K562 (cell line): ENCODE results near the gene ZSWIM9. TPM values are rescaled to one million over a fixed set of nuclear protein-coding genes. Genes with fewer than 3 reads are reported as not detected.
"Not testable (repeated sequence)": the region's sequence is repeated elsewhere in the genome, so short reads cannot be mapped to it uniquely, and the experiment has no call there.

Experiments
- ATAC-seq: fragments of 200-7000 bp; cut with Tn5 transposase; 3 replicates; pipeline ENCODE4 v1.9.1; 2020; ENCODE audit warnings: moderate library complexity
- BruUV-seq: library from RNA; stranded (reverse); fragments of 400-500 nt; replicated peaks from 2 replicates; lab custom pipeline; 2021; lab: Mats Ljungman, UMichigan
- CTCF ChIA-PET: fragments of 300-600 bp; formaldehyde crosslinking; extraction: SDS; loops from one replicate; lab custom pipeline; 2021; ENCODE audit warnings: low intra/inter-chr PET ratio; lab: Yijun Ruan, JAX
- POLR2A ChIA-PET: fragments of 300-600, 350-650 bp; sonication (Branson Sonifier 250); formaldehyde crosslinking; extraction: SDS; loops from one replicate; lab custom pipeline; 2021; ENCODE audit warnings: antibody characterized with exemption, inconsistent platforms; lab: Yijun Ruan, JAX
- DNase-seq, 4 experiments: peaks; one replicate each; pipeline versions ENCODE4 v3.0.0 to v3.0.0-alpha.2; 2011 to 2018; ENCODE audit warnings: low spot score in 3 of 4, mixed read lengths in 3 of 4; ENCODE audit errors: extremely low read depth in 1 of 4
- FAIRE-seq: peaks from 2 replicates; lab custom pipeline; 2011; peaks lifted over from hg19 to GRCh38; lab: Jason Lieb, UNC
- H2AFZ ChIP-seq: 2 replicates; pipeline ENCODE4 v1.6.0; 2011; ENCODE audit warnings: low read depth, low read length, control low read depth, inconsistent platforms
- H3K27ac ChIP-seq: fragments of 200-600 bp; 3 replicates; pipeline ENCODE4 v1.8.0; 2011; ENCODE audit warnings: low read depth, mild to moderate bottlenecking, control low read depth, inconsistent platforms, low read length, moderate library complexity, mixed read lengths; ENCODE audit errors: extremely low read depth
- H3K27me3 ChIP-seq, 2 experiments: fragments of 300-600 bp in 1 of 2; 2 replicates in 1 of 2; 3 replicates in 1 of 2; pipeline versions ENCODE4 v1.6.0 to v1.8.0; 2011; ENCODE audit warnings: inconsistent platforms in 2 of 2, low read length in 2 of 2, mild to moderate bottlenecking in 1 of 2, mixed read lengths in 1 of 2, moderate library complexity in 1 of 2; ENCODE audit not compliant: control insufficient read depth in 2 of 2, insufficient read depth in 2 of 2
- H3K36me3 ChIP-seq: fragments of 300-600 bp; 3 replicates; pipeline ENCODE4 v1.8.0; 2011; ENCODE audit warnings: mild to moderate bottlenecking, low read length, inconsistent platforms; ENCODE audit not compliant: control insufficient read depth, insufficient read depth
- H3K4me1 ChIP-seq, 2 experiments: fragments of 200-600 bp in 1 of 2; replicated peaks in 1 of 2; 2 replicates in 1 of 2; 3 replicates in 1 of 2; pipeline versions ENCODE4 v1.5.1 to v1.8.0; 2011; ENCODE audit warnings: inconsistent platforms in 2 of 2, low read length in 2 of 2, mild to moderate bottlenecking in 1 of 2, mixed read lengths in 1 of 2, moderate library complexity in 1 of 2; ENCODE audit not compliant: control insufficient read depth in 2 of 2, insufficient read depth in 2 of 2
- H3K4me2 ChIP-seq: 2 replicates; pipeline ENCODE4 v1.6.1; 2011; ENCODE audit warnings: low read length, control low read depth, inconsistent platforms, mixed read lengths; ENCODE audit not compliant: insufficient read depth
- H3K4me3 ChIP-seq: fragments of 200-600 bp; sonication (generic), shearing (Covaris generic); 2 replicates; pipeline ENCODE4 v1.5.1; 2016; ENCODE audit warnings: control low read depth, inconsistent platforms
- H3K79me2 ChIP-seq: fragments of 200-600 bp; 3 replicates; pipeline ENCODE4 v1.8.0; 2011; ENCODE audit warnings: low read length, inconsistent platforms; ENCODE audit not compliant: control insufficient read depth, insufficient read depth
- H3K9ac ChIP-seq, 2 experiments: 2 replicates each; pipeline versions ENCODE4 v1.6.0 to v1.6.1; 2011; ENCODE audit warnings: low read depth in 2 of 2, low read length in 2 of 2, control low read depth in 1 of 2, inconsistent platforms in 1 of 2, mild to moderate bottlenecking in 1 of 2, mixed read lengths in 1 of 2; ENCODE audit not compliant: insufficient read depth in 1 of 2
- H3K9me1 ChIP-seq: one replicate; pipeline ENCODE4 v1.6.0; 2011; ENCODE audit warnings: inconsistent platforms, mild to moderate bottlenecking, low read length, moderate library complexity; ENCODE audit not compliant: control insufficient read depth, insufficient read depth
- H3K9me3 ChIP-seq: replicated peaks from 2 replicates; pipeline ENCODE4 v1.5.1; 2011; ENCODE audit warnings: low read depth, low read length, inconsistent platforms; ENCODE audit not compliant: control insufficient read depth, insufficient read depth
- H4K20me1 ChIP-seq: replicated peaks from 2 replicates; pipeline ENCODE4 v1.6.1; 2011; ENCODE audit warnings: low read length, inconsistent platforms, mixed read lengths; ENCODE audit not compliant: control insufficient read depth, insufficient read depth
- POLR3A ChIP-seq: IDR thresholded peaks from 2 replicates; pipeline ENCODE4 v1.6.1; 2011; ENCODE audit warnings: borderline replicate concordance, mild to moderate bottlenecking, moderate library complexity; ENCODE audit not compliant: insufficient read length, insufficient read depth; ENCODE audit errors: extremely low read depth
- ZBTB11 ChIP-seq, 3 experiments: fragments of 200-800 bp in 1 of 3; fragments of 250-450 bp in 1 of 3; fragments of 450-650 bp in 1 of 3; sonication (Bioruptor Pico) in 1 of 3; sonication (Bioruptor generic) in 1 of 3; formaldehyde crosslinking in 1 of 3; IDR thresholded peaks; 2 replicates each; pipeline versions ENCODE4 v1.6.1 to v1.8.0; 2016 to 2022; ENCODE audit warnings: mild to moderate bottlenecking in 2 of 3, missing genetic modification characterization in 2 of 3, missing compliant biosample characterization in 1 of 3, moderate library complexity in 1 of 3
- ZNF512 ChIP-seq: IDR thresholded peaks from 2 replicates; pipeline ENCODE4 v1.6.1; 2016; ENCODE audit warnings: missing genetic modification characterization, missing compliant biosample characterization
- WGBS: fragments of 100-300 bp; shearing (Covaris generic); methylation state at CpG from one replicate; pipeline ENCODE4 v1.1.6; 2016; ENCODE audit warnings: low coverage, mixed read lengths; ENCODE audit not compliant: insufficient coverage; ENCODE audit errors: missing lambda C conversion rate; 5-methylcytosine and 5-hydroxymethylcytosine counted together
- in situ Hi-C: fragments of 300-500 bp; cut with MboI; formaldehyde crosslinking; loops from 4 replicates; pipeline ENCODE4 v1.15.0; 2018; ENCODE audit warnings: inconsistent platforms, mixed read lengths
- intact Hi-C: fragments of 100-400 bp; cut with micrococcal nuclease; formaldehyde crosslinking; loops from 2 replicates; pipeline ENCODE4 v1.14.2; 2022
- polyA plus RNA-seq, 8 experiments: library from polyadenylated mRNA; depleted of rRNA in 4 of 8; stranded (reverse) in 5 of 8; unstranded in 3 of 8; fragments of >200 nt; fragmentation: Nextera tagmentation in 2 of 8; fragmentation: Illumina TruSeq in 1 of 8; extraction: Ambion mirVana in 2 of 8; extraction: Trizol in 1 of 8; gene quantifications; 2 replicates each; pipeline versions ENCODE4 v1.2.1 to v1.2.3, GENCODE V29; 2011 to 2014; ENCODE audit warnings: inconsistent platforms in 1 of 8, missing spikeins in 1 of 8
- total RNA-seq, 7 experiments: library from RNA; depleted of rRNA in 6 of 7; stranded (reverse); fragments of >200 nt in 6 of 7; fragmentation: Illumina TruSeq in 2 of 7; extraction: Trizol in 2 of 7; gene quantifications; 2 replicates each; pipeline versions ENCODE4 v1.2.1 to v1.2.3, GENCODE V29; 2011 to 2021; ENCODE audit warnings: low replicate concordance in 1 of 7

The ZSWIM9 gene
- total and polyA plus RNA-seq, 9 of the 15 experiments (the other 6 are each of a cell fraction or from before 2014, with no cell fraction given) = 0.04 to 1.4 (median 0.34) TPM; not detected in 1

DNA sequence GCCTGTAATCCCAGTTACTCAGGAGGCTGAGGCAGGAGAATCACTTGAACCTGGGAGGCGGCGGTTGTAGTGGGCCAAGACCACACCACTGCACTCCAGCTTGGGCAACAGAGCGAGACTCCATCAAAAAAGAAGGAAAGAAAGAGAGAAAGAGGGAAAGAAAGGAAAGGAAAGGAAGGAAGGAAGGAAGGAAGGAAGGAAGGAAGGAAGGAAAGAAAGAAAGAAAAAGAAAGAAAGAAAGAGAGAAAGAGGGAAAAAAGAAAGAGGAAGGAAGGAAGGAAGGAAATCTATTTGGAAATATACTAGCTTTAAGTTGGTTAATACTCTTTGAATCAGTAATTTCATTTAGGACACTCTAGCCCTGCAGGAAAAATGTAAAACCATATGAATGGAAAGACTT is 50.3 kb downstream of the ZSWIM9 start:
- H3K27me3 ChIP-seq, FAIRE-seq, H3K4me3 ChIP-seq, H2AFZ ChIP-seq, H3K27ac ChIP-seq, H4K20me1 ChIP-seq, H3K9me1 ChIP-seq, BruUV-seq, DNase-seq, H3K4me1 ChIP-seq, H3K4me2 ChIP-seq, intact Hi-C loops, CTCF ChIA-PET, in situ Hi-C loops, H3K9me3 ChIP-seq, POLR2A ChIA-PET, H3K9ac ChIP-seq, H3K79me2 ChIP-seq, ATAC-seq, H3K36me3 ChIP-seq: not testable (repeated sequence)
- TF ChIP-seq ZNF512 (tag) = peak; percentile 65; the same call in 1 of the 2 replicates
- WGBS = no CpG with 5 or more reads among the region's 3 CpGs

- in situ Hi-C loops (no loop called here), intact Hi-C loops (no loop called here)
- no peak overlapping the region for H2AFZ ChIP-seq
- FAIRE-seq (no peak), ATAC-seq (no peak), DNase-seq (no peak)
- H3K4me2 ChIP-seq = no peak overlapping the region
- no peaks in the 10 kb centered on the region for H3K9me3 ChIP-seq
- no TSS peak for BruUV-seq
- no peaks in the 10 kb centered on the region for H3K9me1 ChIP-seq
- POLR2A ChIA-PET = no interaction called here
- no peaks in the 10 kb centered on the region; a peak in 1 of 5 replicates for H3K4me1 ChIP-seq
- TF ChIP-seq POLR3A (no peak), ZBTB11 (CRISPR knock-in tag; IDR thresholded peaks at IDR 0.05) (peak in 1 of 3 experiments; percentile 83; a peak in 2 of 6 replicates)
- no peaks in the 10 kb centered on the region for H3K27me3 ChIP-seq
- H3K79me2 ChIP-seq = no peaks in the 10 kb centered on the region
- no peak overlapping the region for H3K27ac ChIP-seq
- CTCF ChIA-PET = no interaction called here
- H3K36me3 ChIP-seq = no peaks in the 10 kb centered on the region
- no peaks in the 10 kb centered on the region for H4K20me1 ChIP-seq
- no peak overlapping the region for H3K4me3 ChIP-seq
- no peak overlapping the region for H3K9ac ChIP-seq
- 86% methylated on average over 5 of the region's 5 CpGs for WGBS
Observed at GRCh38 chr19:48221628-48222027, 51.1 kb downstream of the ZSWIM9 start.
